GM12878 (cell line): ENCODE measurements around the gene SFN. TPM values are rescaled to one million over a fixed set of nuclear protein-coding genes. Genes with fewer than 3 reads are reported as not detected.

Experiments used
- ATAC-seq: fragments of 200-7000 bp; cut with Tn5 transposase; 3 replicates; pipeline ENCODE4 v1.9.1; 2020; ENCODE audit warnings: mild to moderate bottlenecking, moderate library complexity
- BruUV-seq: library from RNA; stranded (reverse); fragments of 400-500 nt; replicated peaks from 2 replicates; lab custom pipeline; 2021; lab: Mats Ljungman, UMichigan
- CTCF ChIA-PET: fragments of 300-600 bp; sonication (Branson Sonifier 250); formaldehyde crosslinking; extraction: SDS; loops from one replicate; lab custom pipeline; 2021; ENCODE audit warnings: inconsistent platforms; lab: Yijun Ruan, JAX
- POLR2A ChIA-PET: fragments of 350-600 bp; formaldehyde crosslinking; extraction: SDS; loops from one replicate; lab custom pipeline; 2021; ENCODE audit warnings: inconsistent platforms; lab: Charles Lee
- RAD21 ChIA-PET: fragments of 300-600 bp; sonication (Branson Sonifier 250); formaldehyde crosslinking; loops from one replicate; lab custom pipeline; 2023; ENCODE audit warnings: antibody characterized with exemption; ENCODE audit not compliant: unreplicated experiment; lab: Charles Lee
- SMC1A ChIA-PET: fragments of 300-600 bp; sonication (Branson Sonifier 250); formaldehyde crosslinking; loops from one replicate; lab custom pipeline; 2023; ENCODE audit not compliant: unreplicated experiment, uncharacterized antibody; lab: Charles Lee
- DNase-seq: peaks from one replicate; pipeline ENCODE4 v3.0.0-alpha.2; 2011; ENCODE audit warnings: low read depth, low spot score
- FAIRE-seq: peaks from 3 replicates; lab custom pipeline; 2011; peaks lifted over from hg19 to GRCh38; lab: Jason Lieb, UNC
- H2AFZ ChIP-seq: 2 replicates; pipeline ENCODE4 v1.6.0; 2011; ENCODE audit warnings: low read depth, low read length, control low read depth; ENCODE audit not compliant: control insufficient read depth
- H3K27ac ChIP-seq: 2 replicates; pipeline ENCODE4 v1.5.1; 2011; ENCODE audit warnings: control low read depth; ENCODE audit not compliant: control insufficient read depth, insufficient read depth
- H3K27me3 ChIP-seq, 2 experiments: replicated peaks in 1 of 2; 2 replicates each; pipeline versions ENCODE4 v1.6.0 to v1.6.1; 2011; ENCODE audit warnings: low read length in 1 of 2; ENCODE audit not compliant: control insufficient read depth in 2 of 2, insufficient read depth in 2 of 2
- H3K36me3 ChIP-seq, 2 experiments: 2 replicates each; pipeline ENCODE4 v1.5.1; 2011; ENCODE audit warnings: low read length in 1 of 2; ENCODE audit not compliant: control insufficient read depth in 2 of 2, insufficient read depth in 2 of 2
- H3K4me1 ChIP-seq: 2 replicates; pipeline ENCODE4 v1.6.1; 2011; ENCODE audit warnings: mild to moderate bottlenecking, low read length, moderate library complexity, mixed read lengths; ENCODE audit not compliant: control insufficient read depth, insufficient read depth
- H3K4me2 ChIP-seq: 2 replicates; pipeline ENCODE4 v1.6.0; 2011; ENCODE audit warnings: control low read depth; ENCODE audit not compliant: control insufficient read depth, insufficient read depth
- H3K4me3 ChIP-seq: fragments of 200-600 bp; sonication (generic); 2 replicates; pipeline ENCODE4 v1.5.1; 2016
- H3K79me2 ChIP-seq: 2 replicates; pipeline ENCODE4 v1.6.0; 2011; ENCODE audit warnings: low read length; ENCODE audit not compliant: control insufficient read depth, insufficient read depth
- H3K9ac ChIP-seq: 2 replicates; pipeline ENCODE4 v1.8.0; 2011; ENCODE audit warnings: low read length, control low read depth, mixed read lengths; ENCODE audit not compliant: control insufficient read depth, insufficient read depth
- H3K9me3 ChIP-seq: replicated peaks from 3 replicates; pipeline ENCODE4 v1.5.1; 2011; ENCODE audit warnings: mild to moderate bottlenecking, low read length; ENCODE audit not compliant: control insufficient read depth, insufficient read depth
- H4K20me1 ChIP-seq: 2 replicates; pipeline ENCODE4 v1.6.0; 2011; ENCODE audit not compliant: control insufficient read depth, insufficient read depth
- CEBPB ChIP-seq, 2 experiments: fragments of 150-350 bp in 1 of 2; IDR thresholded peaks; 2 replicates each; pipeline ENCODE4 v1.6.1; 2012 to 2014; ENCODE audit warnings: low read depth in 2 of 2, low read length in 2 of 2, borderline replicate concordance in 1 of 2, inconsistent platforms in 1 of 2
- CHD4 ChIP-seq: fragments of 200-600 bp; sonication (generic); IDR thresholded peaks from 2 replicates; pipeline ENCODE4 v1.6.1; 2016; ENCODE audit warnings: mild to moderate bottlenecking
- ESRRA ChIP-seq: IDR thresholded peaks from 2 replicates; pipeline ENCODE4 v1.6.1; 2012; ENCODE audit warnings: mild to moderate bottlenecking, low read length, improper control_type of control experiment
- KAT2A ChIP-seq: conservative IDR thresholded peaks from 2 replicates; pipeline ENCODE4 v1.6.1; 2011; ENCODE audit warnings: low read depth, low read length; ENCODE audit not compliant: control insufficient read depth
- MEF2A ChIP-seq: IDR thresholded peaks from 2 replicates; pipeline ENCODE4 v1.6.1; 2011; ENCODE audit warnings: low read depth, mild to moderate bottlenecking, low read length, moderate library complexity; ENCODE audit not compliant: insufficient read depth
- NR2C2 ChIP-seq: IDR thresholded peaks from 2 replicates; pipeline ENCODE4 v1.6.1; 2011; ENCODE audit warnings: borderline replicate concordance, low read depth; ENCODE audit not compliant: control insufficient read depth, insufficient read length
- RB1 ChIP-seq: fragments of 450-650 bp; formaldehyde crosslinking; IDR thresholded peaks from 2 replicates; pipeline ENCODE4 v1.6.1; 2017; ENCODE audit warnings: mild to moderate bottlenecking, borderline replicate concordance
- SMARCA5 ChIP-seq: fragments of 450-650 bp; IDR thresholded peaks from 2 replicates; pipeline ENCODE4 v1.6.1; 2017; ENCODE audit warnings: mild to moderate bottlenecking
- TCF12 ChIP-seq: IDR thresholded peaks from 2 replicates; pipeline ENCODE4 v1.6.1; 2011; ENCODE audit warnings: low read depth, mild to moderate bottlenecking, low read length
- YY1 ChIP-seq: IDR thresholded peaks from 2 replicates; pipeline ENCODE4 v1.6.1; 2011; ENCODE audit warnings: low read depth, mild to moderate bottlenecking, low read length
- WGBS: methylation state at CpG from one replicate; pipeline ENCODE4 v1.1.6; 2016; ENCODE audit warnings: low lambda C conversion rate; ENCODE audit not compliant: insufficient replicate concordance, insufficient coverage; ENCODE audit errors: missing lambda C conversion rate; 5-methylcytosine and 5-hydroxymethylcytosine counted together
- in situ Hi-C: fragments of 300-500 bp; cut with MboI; formaldehyde crosslinking; loops from 9 replicates; pipeline ENCODE4 v1.14.3; 2018; ENCODE audit warnings: mixed read lengths
- intact Hi-C: fragments of 100-400 bp; cut with micrococcal nuclease; formaldehyde crosslinking; loops from one replicate; pipeline ENCODE4 v1.14.2; 2022; ENCODE audit not compliant: unreplicated experiment
- polyA plus RNA-seq, 11 experiments: library from polyadenylated mRNA; depleted of rRNA in 4 of 11; unstranded in 6 of 11; stranded (reverse) in 5 of 11; fragments of >200 nt; fragmentation: Nextera tagmentation in 4 of 11; fragmentation: Illumina TruSeq in 1 of 11; extraction: Ambion mirVana in 4 of 11; extraction: Trizol in 1 of 11; gene quantifications; 1 replicate in 1 of 11; 2 replicates in 10 of 11; pipeline versions ENCODE4 v1.2.1 to v1.2.3, GENCODE V29; 2011 to 2016; ENCODE audit warnings: inconsistent platforms in 2 of 11, missing spikeins in 2 of 11, low read depth in 1 of 11
- total RNA-seq, 4 experiments: library from RNA; depleted of rRNA in 3 of 4; stranded (reverse); fragments of >200 nt in 3 of 4; fragmentation: Illumina TruSeq in 1 of 4; extraction: Trizol in 1 of 4; gene quantifications; 2 replicates each; pipeline versions ENCODE4 v1.2.1 to v1.2.3, GENCODE V29; 2013 to 2021
- TF ChIP-seq, protein P1 (sequence below): IDR thresholded peaks from 2 replicates; pipeline ENCODE4 v1.6.1; 2011; ENCODE audit warnings: low read depth, mild to moderate bottlenecking, low read length, moderate library complexity, borderline replicate concordance; ENCODE audit errors: extremely low read depth
- TF ChIP-seq, protein P2 (sequence below): fragments of 450-650 bp; IDR thresholded peaks from 2 replicates; pipeline ENCODE4 v1.6.1; 2017; ENCODE audit warnings: mild to moderate bottlenecking, low read depth, inconsistent platforms; ENCODE audit not compliant: poor library complexity, severe bottlenecking

SFN gene
- total and polyA plus RNA-seq, 10 of the 15 experiments (the other 5 are each of a cell fraction or from before 2014, with no cell fraction given): 0.19 to 2.9 (median 1.0) TPM

GRCh38 chr1:26814893-26815292, 48.1 kb upstream of the SFN start:
- FAIRE-seq: no peak
- ChIA-PET POLR2A (no interaction called here), RAD21 (no interaction called here), SMC1A (no interaction called here), CTCF (interaction anchor here (1.1 kb wide), 1 partner anchor 213 kb away, joined by 3 read pairs; no protein-coding TSS in a partner anchor)
- no peaks in the 10 kb centered on the region for H3K36me3 ChIP-seq
- H3K4me1 ChIP-seq: no peaks in the 10 kb centered on the region
- in situ Hi-C loops (loop anchor here (5.0 kb wide), 1 partner anchor 62 kb away; no protein-coding TSS in a partner anchor), intact Hi-C loops (no loop called here)
- no peak overlapping the region for H3K4me2 ChIP-seq
- H3K27ac ChIP-seq: no peak overlapping the region
- DNase-seq: no peak
- H3K79me2 ChIP-seq: no peaks in the 10 kb centered on the region
- no peaks in the 10 kb centered on the region for H4K20me1 ChIP-seq
- 65% methylated on average over 3 of the region's 3 CpGs for WGBS
- no peak overlapping the region for H3K4me3 ChIP-seq
- H3K27me3 ChIP-seq: no peaks in the 10 kb centered on the region
- no peak for ATAC-seq
- no peak overlapping the region for H3K9ac ChIP-seq
- TF ChIP-seq, protein P1, sequence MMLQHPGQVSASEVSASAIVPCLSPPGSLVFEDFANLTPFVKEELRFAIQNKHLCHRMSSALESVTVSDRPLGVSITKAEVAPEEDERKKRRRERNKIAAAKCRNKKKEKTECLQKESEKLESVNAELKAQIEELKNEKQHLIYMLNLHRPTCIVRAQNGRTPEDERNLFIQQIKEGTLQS: no peak
- TF ChIP-seq NR2C2 (no peak), KAT2A (no peak), RB1 (no peak), CHD4 (no peak), SMARCA5 (no peak), TCF12 (no peak), CEBPB (IDR thresholded peaks at IDR 0.05; ENCODE audit: borderline replicate concordance in 1 of 2, low read depth in 2 of 2, low read length in 2 of 2) (no peak), YY1 (no peak), ESRRA (no peak), MEF2A (no peak)
- TF ChIP-seq, protein P2, sequence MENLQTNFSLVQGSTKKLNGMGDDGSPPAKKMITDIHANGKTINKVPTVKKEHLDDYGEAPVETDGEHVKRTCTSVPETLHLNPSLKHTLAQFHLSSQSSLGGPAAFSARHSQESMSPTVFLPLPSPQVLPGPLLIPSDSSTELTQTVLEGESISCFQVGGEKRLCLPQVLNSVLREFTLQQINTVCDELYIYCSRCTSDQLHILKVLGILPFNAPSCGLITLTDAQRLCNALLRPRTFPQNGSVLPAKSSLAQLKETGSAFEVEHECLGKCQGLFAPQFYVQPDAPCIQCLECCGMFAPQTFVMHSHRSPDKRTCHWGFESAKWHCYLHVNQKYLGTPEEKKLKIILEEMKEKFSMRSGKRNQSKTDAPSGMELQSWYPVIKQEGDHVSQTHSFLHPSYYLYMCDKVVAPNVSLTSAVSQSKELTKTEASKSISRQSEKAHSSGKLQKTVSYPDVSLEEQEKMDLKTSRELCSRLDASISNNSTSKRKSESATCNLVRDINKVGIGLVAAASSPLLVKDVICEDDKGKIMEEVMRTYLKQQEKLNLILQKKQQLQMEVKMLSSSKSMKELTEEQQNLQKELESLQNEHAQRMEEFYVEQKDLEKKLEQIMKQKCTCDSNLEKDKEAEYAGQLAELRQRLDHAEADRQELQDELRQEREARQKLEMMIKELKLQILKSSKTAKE: no peak
- H2AFZ ChIP-seq: no peak overlapping the region
- BruUV-seq: no TSS peak
- no peaks in the 10 kb centered on the region for H3K9me3 ChIP-seq
